HG03439 (cell line): ENCODE measurements around the gene HSD17B8.
A peak's percentile ranks its signal among the peaks of the same experiment; 100 is the strongest.

Source experiments
- ATAC-seq: cut with Tn5 transposase; IDR thresholded peaks from one replicate; pipeline ENCODE4 v1.9.1; 2021; ENCODE audit warnings: mild to moderate bottlenecking, moderate library complexity; ENCODE audit not compliant: unreplicated experiment

Gene HSD17B8

DNA sequence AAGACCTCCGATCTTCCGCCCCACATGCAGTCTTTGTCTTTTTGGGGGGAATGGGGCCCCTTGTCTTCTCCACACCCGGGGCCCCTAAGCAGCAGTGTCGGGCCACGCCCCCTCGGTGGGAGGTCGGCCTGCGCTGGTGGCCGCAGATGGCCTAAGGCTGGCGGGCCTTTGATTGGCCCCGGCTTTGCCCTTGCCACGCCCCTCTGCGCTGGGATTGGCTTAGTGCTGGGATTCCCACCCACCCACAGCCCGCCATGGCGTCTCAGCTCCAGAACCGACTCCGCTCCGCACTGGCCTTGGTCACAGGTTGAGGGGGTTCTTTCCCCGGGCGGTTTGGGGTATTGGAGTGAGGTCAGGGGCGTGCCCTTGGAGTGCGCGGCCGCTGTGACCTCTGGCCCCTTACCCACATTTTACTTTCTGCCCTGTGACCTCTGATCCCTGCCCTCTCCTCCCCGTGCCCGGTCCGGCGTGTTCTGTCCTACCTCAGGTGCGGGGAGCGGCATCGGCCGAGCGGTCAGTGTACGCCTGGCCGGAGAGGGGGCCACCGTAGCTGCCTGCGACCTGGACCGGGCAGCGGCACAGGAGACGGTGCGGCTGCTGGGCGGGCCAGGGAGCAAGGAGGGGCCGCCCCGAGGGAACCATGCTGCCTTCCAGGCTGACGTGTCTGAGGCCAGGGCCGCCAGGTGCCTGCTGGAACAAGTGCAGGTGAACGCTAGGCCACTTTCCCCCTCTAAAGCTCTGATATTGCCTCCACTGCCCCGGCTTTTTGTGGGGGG is at the start of gene HSD17B8:
Gene HSD17B8 (plus strand): TSS at position 241 of the 776 bp plus-strand sequence. CDS start 14 bp downstream, at position 255.
- ATAC-seq = peak; percentile 37

DNA sequence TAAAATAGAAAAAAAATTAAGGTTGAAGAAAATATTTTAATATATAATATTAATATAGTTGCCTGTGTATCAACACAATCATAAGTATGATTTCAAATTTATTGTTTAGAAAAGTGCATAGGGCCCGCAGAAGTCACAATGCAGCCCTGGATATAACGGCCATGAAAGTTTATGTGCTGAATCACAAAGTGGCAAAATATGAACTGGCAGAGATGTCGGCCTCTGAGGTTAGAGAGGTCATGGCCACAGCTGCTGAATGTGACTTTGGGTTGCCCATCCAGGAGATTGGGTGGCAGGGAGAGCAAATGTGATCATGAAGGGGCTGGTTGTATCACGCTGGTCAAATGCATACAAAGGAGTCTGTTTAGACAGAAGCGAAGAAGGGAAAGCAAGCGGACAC is 47.9 kb upstream of the HSD17B8 start:
- ATAC-seq = no peak

DNA sequence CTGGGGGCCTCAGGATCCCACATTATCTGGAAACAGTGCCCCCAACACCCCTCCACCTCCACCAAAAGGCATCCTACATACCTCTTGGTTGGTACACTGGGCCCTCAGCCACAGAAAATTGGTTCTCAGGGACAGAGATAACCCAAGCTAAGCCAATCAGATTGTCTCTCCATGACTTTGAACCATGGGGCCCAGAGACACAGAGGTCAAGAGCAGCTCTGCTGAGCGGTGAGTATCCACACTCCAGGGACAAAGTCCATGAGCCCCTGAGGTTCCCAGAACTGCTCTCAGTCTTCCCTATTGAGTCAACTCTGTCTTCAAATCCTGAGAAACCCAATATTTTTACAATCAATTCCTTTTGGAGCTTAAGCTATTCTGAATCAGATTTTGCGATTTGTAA is 47.5 kb upstream of the HSD17B8 start:
- no peak for ATAC-seq

DNA sequence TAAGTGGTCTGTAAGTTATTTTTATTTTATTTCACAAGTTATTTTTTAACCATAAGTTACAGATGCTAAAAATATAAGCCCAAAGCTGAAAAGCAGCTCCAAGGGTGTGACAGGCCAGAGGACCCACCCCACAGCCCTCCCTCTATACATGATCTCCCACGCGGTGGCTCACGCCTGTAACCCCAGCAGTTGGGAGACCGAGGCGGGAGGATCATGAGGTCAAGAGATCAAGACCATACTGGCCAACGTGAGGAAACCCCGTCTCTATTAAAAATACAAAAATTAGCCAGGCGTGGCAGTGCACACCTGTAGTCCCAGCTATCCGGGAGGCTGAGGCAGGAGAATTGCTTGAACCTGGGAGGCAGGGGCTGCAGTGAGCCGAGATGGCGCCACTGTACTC is 44.4 kb upstream of the HSD17B8 start:
- no peak for ATAC-seq

DNA sequence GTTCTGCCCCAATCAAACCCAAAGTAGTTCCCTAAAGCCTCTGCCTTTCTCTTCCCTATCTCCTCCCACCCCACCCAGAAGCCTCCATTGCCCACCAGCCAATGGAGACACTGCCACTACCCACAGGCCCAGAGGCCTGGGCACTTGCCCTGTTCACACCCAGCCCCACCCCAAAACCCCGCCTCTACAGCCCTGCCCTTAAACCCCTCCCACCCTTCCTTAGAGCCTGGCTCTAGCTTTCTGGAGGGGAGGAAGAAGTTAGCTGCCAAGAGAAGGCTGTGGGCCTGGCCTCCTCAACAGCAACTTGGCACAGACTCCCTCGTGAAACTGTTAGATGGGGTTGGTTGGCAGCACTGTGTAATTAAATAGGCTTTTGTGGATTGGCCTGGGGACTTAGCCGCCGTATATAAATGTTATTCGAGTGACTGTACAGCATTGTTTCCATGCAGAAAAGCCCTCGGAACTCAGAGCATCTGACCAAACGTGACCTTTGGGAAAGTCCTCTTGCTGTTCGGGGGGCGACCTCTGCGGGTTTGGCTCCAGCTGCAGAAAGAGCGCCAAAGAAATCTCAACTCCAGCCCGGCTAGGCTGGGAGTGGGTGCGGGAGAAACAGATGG is 43.6 kb upstream of the HSD17B8 start:
- ATAC-seq = no peak

DNA sequence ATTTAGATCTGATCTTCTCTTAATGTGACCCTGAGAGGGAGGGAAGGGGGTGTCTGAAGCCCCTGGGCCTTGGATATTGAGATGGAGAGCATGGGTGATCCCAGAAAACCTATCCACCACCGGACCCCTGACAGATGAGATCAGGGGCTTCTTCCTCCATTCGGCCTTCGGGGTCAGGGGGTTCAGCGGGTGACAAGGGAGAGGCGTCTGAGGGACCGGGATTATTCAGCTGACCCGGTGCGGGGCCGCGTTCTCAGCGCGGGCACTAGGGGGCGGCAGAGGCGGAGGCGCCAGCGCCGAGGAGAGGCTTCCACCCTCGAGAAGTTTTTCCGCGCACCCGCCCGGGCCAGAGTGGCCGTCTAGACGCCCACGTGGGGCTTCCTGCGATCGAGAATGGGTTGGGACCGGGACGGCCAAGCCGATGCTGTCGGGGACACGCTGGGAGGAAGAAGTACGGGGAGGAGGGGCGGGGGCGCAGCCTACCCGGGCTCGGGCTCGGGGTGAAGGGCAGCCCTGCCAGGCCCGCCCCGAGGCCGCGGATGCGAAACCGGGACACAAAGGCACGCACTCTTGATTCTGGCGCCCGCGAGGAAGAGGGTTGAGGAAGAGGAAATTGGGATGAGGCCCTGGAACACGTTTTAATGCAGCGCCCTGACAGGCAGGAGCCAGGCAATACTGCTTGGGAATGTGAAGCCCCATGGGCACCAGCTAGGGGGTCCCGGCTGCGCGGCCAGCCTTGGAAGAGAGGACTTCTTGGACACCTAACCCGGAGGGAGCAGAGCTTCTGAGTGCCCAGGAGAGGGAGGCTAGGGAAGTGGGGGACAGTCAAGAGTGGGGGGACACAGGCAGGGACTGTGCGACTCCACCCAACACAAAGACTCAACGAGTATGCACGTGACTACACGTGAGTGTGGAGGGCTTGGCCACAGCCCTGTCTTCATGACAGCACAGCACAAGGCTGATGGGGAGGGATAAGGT is 42.8 kb upstream of the HSD17B8 start:
- ATAC-seq = peak; percentile 85

DNA sequence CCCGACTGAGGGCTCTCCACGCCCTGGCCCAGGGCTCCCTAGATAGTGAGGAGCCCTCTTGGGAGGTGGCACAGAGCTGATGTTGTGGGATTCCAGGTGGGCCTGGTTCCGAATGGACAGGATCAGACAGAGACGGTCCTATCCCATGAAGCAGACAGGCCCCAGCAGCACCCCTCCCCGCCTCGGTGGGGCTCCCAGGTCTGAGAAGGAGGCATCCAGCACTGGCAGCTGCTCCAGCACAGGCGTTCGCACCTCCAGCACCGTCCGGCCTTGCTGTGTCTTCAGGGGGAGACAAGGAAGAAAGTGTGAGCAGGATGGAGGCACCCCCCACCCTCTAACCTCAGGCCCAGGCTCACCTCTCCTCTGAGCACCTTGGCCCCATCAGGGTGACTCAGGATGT is 40.9 kb upstream of the HSD17B8 start:
- ATAC-seq = no peak

DNA sequence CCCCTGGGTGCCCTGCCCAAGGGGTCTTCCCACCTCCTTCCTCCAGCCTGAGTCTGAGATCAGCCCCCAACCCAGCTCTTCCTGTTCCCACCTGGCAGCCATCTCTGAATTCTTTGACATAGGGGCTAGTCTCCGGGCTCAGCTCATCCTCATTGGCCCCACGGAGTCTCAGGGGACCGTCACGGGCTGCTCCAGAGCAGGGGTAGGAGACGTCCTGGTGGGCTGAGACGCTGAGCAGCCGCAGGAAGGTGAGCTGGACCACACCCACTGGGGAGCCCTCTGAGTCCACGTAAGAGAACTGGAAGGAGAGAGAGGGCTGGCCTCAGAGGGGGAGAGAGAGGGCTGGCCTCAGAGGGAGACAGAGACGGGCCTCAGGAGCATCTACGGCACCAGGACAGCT is 40.3 kb upstream of the HSD17B8 start:
- no peak for ATAC-seq

DNA sequence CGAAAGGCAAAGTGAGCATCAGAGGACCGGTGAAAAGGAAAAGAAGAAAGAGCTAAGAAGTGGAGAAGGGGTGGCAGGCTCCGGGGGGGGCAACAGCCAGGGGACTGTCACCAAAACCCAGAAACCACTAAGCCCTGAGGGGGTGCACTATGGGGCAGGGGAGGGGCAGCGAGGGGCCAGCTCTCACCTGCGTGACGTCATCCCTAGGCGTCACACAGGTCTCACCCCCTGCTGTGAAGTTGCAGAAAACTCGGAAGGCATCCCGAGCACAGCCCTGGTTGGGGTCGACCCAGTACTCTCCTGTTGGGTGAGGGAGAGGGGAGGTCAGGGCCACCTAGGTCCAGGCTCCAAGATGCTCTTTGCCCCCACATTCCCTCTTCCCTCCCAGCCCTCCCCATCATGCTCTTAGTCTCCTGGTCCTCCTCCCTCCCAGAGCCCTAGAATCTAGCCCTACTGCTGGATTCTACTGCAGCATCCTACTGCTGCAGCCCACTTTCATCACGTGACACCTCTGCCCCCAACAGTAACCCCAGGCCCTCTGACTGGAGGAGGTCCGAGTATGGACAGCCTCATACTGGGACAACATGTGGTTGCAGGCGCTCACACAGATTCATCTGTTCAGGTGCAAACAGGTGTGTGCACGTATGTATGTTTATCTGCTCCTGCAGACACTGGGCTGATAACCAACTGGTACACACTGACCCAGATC is 39.6 kb upstream of the HSD17B8 start:
- no peak for ATAC-seq

DNA sequence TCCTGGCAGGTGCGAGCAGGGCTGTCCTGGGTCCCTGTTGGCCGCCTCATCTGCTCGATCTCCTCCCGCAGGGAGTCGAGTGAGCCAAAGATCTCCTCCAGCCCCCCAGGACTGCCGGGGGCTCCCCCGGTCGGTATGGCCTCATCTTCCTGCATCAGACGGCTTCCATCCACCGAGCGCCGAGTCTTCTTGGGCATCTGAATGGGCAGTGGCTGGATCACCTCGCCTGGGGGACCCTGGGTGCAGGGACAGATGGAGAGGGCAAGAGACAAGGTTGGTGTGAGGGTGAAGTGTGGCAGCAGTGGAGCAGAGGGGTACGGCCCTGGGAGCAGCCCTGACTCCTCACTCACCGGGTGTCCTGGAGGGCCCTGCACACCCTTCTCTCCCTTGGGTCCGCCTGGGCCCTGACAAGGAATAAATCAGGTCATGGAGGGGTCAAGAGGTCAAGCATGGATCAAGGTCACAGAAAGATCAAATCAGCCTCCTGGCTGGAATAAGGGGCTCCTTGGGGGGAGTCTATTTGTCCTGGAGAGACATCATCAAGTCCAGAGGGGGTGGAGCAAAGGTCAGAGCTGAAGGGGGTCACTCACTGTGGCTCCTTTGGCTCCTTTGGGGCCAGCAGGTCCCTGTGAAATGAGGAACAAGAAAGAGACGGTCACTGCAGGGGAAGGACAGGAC is 38.7 kb upstream of the HSD17B8 start:
- ATAC-seq = no peak

DNA sequence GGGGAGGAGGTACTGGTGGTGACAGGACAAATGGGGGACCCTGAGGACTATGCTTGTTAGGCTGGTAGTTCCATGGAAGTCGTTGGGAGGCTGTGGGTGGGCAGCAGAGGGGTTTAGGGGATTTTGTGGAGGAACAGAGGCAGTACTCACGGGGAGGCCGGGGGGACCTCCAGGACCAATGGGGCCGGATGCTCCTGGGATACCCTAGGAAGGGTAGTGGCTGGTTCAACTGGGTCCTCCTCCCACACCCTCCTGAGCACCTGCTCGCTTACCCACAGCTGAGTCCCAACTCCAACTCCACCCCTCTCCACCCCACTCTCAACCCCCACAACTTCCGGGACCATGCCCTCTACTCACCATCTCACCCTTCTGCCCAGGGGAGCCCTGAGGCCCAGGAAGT is 38.1 kb upstream of the HSD17B8 start:
- ATAC-seq = no peak

DNA sequence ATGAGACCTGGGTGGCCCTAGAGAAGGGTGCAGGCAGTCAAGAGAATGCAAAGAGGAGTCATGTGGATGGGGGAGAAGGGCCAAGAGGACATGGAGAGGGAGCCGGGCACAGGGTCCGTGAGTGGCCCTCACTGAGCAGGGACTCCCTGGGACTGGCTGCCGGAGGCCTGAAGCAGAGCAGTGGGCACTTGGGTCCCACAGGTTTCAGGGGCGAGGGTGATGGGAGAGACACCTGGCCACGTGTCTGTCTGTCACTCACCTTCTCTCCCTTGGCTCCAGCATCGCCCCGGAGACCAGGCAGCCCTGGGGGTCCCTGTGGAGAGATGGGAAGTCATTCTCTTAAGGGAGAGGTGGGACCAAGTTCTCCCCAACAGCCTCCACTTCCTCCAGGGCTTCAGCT is 37.6 kb upstream of the HSD17B8 start:
- ATAC-seq = no peak

DNA sequence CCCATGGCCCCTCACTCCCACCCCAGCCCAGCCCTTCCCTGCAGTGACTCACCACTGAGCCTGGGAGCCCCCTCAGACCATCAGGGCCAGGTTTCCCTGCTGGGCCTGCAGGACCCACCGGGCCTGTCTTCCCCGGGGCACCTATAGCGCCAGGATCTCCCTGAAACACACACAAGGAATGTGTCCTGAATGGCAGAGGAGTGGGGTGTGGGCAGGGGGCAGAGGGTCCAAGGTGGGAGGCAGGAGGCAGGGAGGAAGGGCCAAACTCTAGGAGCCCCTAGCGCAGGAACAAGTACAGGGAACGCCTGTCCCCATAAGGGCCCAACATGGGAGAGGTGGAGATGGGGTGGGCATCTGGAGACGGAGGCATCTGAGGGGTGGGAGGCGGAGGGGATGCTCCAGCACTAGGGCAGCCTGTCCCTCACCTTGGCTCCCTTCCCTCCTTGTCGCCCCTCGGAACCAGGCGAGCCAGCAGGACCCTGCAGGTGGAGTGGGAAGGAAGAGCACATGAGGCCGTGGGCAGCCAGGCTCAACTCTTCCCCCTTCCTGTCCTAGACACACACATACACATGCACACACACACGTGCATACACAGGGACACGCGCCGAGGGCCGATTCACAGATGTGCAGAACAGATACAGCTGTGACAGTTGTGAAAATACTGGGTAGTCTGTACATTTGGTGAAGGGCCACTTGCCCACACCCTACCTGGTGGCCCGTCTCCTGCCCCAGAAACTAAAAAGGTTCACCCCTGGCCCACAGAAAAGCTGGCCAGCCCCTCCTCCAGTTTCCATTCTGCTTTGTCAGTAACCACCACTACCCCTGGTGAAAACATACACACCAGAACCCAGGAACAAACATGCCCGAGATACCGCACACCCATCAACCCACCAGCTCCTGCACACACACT is 36.8 kb upstream of the HSD17B8 start:
- no peak for ATAC-seq

DNA sequence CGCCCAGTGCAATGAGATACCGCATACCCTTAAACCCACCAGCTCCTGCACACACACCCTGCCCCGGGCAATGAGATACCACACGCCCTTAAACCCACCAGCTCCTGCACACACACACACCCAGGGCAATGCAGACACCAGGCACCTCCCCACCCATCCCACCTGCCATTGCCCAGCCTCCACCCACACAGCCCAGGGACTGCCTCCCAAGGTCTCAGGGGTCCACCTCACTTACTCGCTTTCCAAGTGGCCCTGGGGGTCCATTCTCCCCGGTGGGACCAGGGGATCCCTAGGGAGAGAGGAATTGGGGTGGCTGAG is 36.2 kb upstream of the HSD17B8 start:
- ATAC-seq = no peak

DNA sequence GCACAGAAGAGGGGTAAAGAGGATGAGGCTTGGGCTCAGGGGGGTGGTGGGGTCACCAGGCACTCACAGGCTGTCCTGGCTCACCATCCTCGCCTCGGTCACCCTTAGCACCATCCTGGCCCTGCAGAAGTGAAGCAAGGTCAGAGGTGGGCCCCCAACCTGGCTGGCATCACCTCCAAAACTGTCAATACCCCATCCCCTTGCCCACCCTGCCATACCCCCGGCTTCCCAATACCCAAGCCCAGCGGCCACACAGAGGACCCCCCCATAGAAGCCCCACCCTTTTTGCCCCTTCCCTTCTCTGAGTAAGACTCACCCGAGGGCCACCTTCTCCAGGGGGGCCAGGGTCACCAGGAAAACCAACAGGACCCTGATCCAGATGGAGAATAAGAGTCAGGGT is 35.8 kb upstream of the HSD17B8 start:
- ATAC-seq = no peak

DNA sequence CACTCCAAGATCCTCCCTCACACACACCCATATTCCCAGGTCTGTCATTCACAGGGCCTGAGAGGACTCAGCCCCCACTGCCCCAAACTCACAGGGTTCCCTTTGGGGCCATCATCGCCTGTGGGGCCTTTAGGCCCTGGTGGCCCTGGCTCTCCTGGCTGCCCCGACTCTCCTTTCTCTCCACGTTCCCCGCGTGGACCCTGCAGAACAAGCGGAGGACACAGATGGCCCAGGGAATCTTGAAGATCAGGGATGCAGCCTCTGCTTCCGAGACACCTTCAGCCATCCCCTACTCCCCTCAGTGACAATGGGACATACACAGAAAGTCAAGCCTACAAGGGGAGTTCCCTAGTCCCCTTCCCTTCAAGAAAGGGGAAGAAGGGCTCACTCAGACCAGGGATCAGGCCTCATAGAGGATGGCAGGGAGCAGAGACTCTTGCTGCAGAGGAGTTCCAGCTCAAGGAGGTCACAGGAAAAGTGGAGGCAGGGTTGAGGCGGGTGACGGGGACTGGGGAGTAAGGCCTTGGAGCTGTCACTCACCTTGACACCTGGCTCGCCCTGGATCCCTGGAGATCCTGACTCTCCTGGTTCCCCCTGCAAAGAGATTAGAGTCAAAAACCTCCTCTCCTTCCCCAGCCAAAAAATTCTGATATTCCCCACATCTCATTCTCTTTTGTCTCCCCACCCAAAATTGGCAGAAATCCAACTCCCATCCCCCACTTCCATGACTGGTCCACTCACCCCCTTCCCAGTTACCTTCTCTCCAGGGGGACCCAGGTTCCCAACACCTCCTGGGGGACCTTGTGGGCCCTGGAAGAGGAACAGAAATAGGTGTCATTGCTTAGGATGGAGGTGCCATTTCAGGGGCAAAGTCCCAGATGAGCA is 34.9 kb upstream of the HSD17B8 start:
- ATAC-seq = no peak

DNA sequence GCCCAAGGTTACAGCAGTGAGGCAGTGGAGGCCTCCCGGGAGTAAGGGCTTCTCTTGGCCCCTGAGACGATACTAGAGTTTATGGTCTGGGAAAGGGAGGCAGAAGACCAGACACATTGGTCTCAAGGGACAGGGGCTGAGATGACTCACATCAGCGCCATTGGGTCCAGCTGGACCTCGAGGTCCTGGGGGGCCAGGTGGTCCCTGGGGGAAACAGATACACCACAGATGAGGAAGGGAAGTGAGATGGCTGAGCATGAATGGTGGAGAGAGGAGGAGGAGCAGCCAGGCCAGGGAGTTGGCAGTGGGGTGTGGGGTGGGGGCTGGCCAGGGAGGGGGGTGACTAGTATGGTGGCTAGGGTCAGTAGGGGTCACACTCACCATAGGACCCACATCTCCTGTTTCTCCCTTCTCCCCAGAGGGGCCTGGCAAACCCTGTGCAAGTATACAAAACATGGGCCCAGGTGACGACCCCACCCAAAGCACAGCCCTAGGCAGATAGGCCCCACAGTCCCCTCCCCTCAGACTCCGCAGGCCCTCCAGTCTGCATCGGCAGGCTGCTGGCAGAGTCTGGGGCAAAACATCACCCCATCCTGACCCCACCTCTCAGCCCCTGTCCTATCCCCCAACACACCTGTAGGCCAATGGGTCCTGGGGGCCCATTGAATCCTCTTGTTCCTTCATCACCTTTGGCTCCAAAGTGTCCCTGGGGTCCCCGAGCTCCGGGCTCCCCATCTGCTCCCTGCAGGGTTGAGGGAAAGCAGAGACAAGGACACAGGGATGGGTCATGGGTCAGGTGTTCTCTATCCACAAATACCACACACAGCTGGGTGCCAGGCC is 34.1 kb upstream of the HSD17B8 start:
- no peak for ATAC-seq
